Measurements from ENCODE around the gene LCN12. TPM values are rescaled to one million over a fixed set of nuclear protein-coding genes. Genes with fewer than 3 reads are reported as not detected.

The LCN12 gene
- total RNA-seq, 2 donors from 2014 or later = 6.5 to 8.6 TPM

DNA sequence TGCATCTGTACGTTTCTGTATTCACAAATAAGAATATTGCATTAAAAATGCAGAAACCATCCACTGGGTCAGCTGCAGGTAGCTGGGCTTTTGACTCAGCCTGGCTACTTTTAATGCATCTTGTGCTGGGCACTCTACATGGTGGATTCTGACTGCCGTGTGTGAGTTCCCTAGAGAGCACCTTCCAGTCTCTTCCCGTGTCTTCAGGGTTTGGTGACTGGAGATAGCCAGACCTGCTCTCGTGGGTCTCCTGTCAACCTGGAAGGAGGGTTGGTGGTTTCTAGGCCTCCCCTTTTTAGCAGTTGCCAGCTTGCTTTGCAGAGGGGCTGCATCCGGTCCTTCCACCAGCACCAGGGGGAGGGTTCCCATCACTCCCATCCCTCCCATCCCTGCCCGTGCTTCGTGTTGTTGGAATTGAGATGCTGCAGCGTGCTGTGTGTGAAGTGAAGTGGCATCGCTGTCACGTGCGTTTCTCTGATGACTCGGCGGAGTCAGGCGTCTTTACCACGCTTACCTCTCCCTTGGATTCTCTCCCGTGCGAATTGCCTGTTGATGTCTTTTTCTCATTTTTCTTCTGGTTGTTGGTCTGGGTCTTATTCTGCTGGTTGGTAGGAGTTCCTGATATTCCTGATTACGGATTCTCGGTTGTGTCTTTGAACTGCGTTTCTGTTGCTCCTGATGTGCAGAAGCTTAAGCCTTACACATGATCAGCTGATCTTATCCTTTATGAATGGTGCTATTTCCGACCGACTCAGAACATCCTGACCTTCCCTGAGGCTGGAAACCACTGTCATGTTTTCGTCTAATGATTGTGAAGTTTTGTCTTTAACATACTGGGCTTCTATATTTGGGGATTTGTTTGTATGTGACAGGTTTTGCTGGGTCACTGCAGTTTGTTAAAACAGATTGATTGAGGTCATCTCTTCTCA lies 24.5 kb upstream of the LCN12 start:
- intact Hi-C loops (cut with DNase I) = no loop called here
- TF ChIP-seq, protein P1, sequence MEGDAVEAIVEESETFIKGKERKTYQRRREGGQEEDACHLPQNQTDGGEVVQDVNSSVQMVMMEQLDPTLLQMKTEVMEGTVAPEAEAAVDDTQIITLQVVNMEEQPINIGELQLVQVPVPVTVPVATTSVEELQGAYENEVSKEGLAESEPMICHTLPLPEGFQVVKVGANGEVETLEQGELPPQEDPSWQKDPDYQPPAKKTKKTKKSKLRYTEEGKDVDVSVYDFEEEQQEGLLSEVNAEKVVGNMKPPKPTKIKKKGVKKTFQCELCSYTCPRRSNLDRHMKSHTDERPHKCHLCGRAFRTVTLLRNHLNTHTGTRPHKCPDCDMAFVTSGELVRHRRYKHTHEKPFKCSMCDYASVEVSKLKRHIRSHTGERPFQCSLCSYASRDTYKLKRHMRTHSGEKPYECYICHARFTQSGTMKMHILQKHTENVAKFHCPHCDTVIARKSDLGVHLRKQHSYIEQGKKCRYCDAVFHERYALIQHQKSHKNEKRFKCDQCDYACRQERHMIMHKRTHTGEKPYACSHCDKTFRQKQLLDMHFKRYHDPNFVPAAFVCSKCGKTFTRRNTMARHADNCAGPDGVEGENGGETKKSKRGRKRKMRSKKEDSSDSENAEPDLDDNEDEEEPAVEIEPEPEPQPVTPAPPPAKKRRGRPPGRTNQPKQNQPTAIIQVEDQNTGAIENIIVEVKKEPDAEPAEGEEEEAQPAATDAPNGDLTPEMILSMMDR (IDR thresholded peaks at IDR 0.05) = no peak

GRCh38 chr9:136928591-136928990 lies 23.5 kb upstream of the LCN12 start:
- intact Hi-C loops (cut with DNase I) = no loop called here
- no peaks in the 10 kb centered on the region for H3K4me1 ChIP-seq
- H3K27me3 ChIP-seq = no peaks in the 10 kb centered on the region
- no peaks in the 10 kb centered on the region for H3K9me3 ChIP-seq
- H3K9ac ChIP-seq (ENCODE audit: low read depth in 2 of 2, low read length in 2 of 2) = peak overlapping the region in 1 of 2 donors; percentile 24
- no peaks in the 10 kb centered on the region for H3K36me3 ChIP-seq
- TF ChIP-seq, protein P1 (IDR thresholded peaks at IDR 0.05) = no peak
- H3K4me3 ChIP-seq = no peak overlapping the region
- DNase-seq = no peak
- H3K27ac ChIP-seq = no peak overlapping the region

More for the DNA sequence above, 24.5 kb upstream of the LCN12 start:
- Histone ChIP-seq H3K4me3 (no peak overlapping the region), H3K27ac (no peak overlapping the region), H3K9me3 (no peaks in the 10 kb centered on the region), H3K4me1 (no peaks in the 10 kb centered on the region), H3K9ac (ENCODE audit: low read depth in 2 of 2, low read length in 2 of 2) (no peak overlapping the region), H3K27me3 (no peaks in the 10 kb centered on the region), H3K36me3 (no peaks in the 10 kb centered on the region)
- no peak for DNase-seq

DNA sequence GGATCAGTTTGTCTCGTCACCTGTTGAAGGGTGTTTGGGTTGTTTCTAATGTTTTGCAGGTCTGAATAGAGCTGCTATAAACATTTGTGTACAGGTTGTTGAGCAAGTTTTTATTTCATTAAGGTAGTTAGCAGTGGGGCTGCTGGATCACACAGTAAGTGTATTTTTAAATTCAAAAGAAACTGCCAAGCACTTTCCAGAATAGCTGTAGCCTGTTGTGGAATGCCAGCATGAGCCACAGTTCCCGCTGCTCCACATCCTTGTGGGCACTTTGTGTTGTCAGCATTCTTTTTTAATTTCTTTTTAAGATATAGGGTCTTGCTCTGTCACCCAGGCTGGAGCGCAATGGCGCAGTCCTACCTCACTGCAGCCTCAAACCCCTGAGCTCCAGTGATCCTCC lies 22.1 kb upstream of the LCN12 start:
- H3K36me3 ChIP-seq = no peaks in the 10 kb centered on the region
- TF ChIP-seq, protein P1 (IDR thresholded peaks at IDR 0.05) = no peak
- H3K9me3 ChIP-seq = no peaks in the 10 kb centered on the region
- H3K27ac ChIP-seq = no peak overlapping the region
- no peaks in the 10 kb centered on the region for H3K4me1 ChIP-seq
- H3K27me3 ChIP-seq = no peaks in the 10 kb centered on the region
- H3K4me3 ChIP-seq = no peak overlapping the region
- H3K9ac ChIP-seq (ENCODE audit: low read depth in 2 of 2, low read length in 2 of 2) = no peak overlapping the region
- intact Hi-C loops (cut with DNase I) = loop anchor here (10.0 kb wide), 1 partner anchor 45 kb away; the partner anchor contains the start of gene TRAF2
- no peak for DNase-seq

DNA sequence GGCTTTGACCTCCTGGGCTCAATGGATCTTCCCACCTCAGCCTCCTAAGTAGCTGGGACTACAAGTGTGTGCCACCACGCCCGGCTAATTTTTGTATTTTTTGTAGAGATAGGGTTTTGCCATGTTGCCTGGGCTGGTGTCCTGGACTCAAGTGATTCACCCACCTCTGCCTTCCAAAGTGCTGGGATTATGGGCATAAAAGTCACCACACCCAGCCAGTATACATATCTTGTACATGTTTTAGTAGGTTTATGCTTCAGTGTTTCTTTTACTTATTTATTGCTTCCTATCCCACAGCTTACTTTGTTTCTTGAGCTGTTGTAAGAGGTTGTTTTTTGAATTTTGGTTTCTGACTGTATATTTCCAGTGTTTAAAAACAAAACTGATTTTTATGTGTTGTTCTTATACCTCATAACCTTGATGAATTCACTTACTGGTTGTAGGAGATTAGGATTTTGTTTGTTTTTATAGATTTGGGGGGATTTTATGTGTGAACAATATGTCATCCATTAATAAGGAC lies 20.4 kb upstream of the LCN12 start:
- Histone ChIP-seq H3K4me1 (no peaks in the 10 kb centered on the region), H3K27me3 (no peaks in the 10 kb centered on the region), H3K4me3 (no peak overlapping the region), H3K9ac (ENCODE audit: low read depth in 2 of 2, low read length in 2 of 2) (no peak overlapping the region), H3K36me3 (no peaks in the 10 kb centered on the region), H3K27ac (no peak overlapping the region), H3K9me3 (no peaks in the 10 kb centered on the region)
- TF ChIP-seq, protein P1 (IDR thresholded peaks at IDR 0.05) = no peak
- DNase-seq = no peak
- intact Hi-C loops (cut with DNase I) = loop anchor here (10.0 kb wide), 1 partner anchor 47 kb away; the partner anchor contains the start of gene TRAF2

- no peaks in the 10 kb centered on the region for H3K9me3 ChIP-seq
- H3K36me3 ChIP-seq = no peaks in the 10 kb centered on the region
- intact Hi-C loops (cut with DNase I) = loop anchor here (10.0 kb wide), 1 partner anchor 49 kb away; the partner anchor contains the start of gene TRAF2
- no peak overlapping the region for H3K27ac ChIP-seq
- no peaks in the 10 kb centered on the region for H3K27me3 ChIP-seq
- no peak for DNase-seq
- H3K9ac ChIP-seq (ENCODE audit: low read depth in 2 of 2, low read length in 2 of 2) = no peak overlapping the region
- no peak overlapping the region for H3K4me3 ChIP-seq
- TF ChIP-seq, protein P1 (IDR thresholded peaks at IDR 0.05) = no peak
- H3K4me1 ChIP-seq = no peaks in the 10 kb centered on the region
These were observed 17.8 kb upstream of the LCN12 start for GRCh38 chr9:136934277-136934676.

Data from colonic mucosa (tissue), 4 donors.